DND-41 (cell line): ENCODE data around the gene RAD51B.
"Not testable (repeated sequence)": the region's sequence is repeated elsewhere in the genome, so short reads cannot be mapped to it uniquely, and the experiment has no call there.

ENCODE experiments used
- ATAC-seq: fragments of 200-7000 bp; cut with Tn5 transposase; 3 replicates; pipeline ENCODE4 v1.9.1; 2021; ENCODE audit warnings: low read depth; ENCODE audit not compliant: insufficient read depth
- DNase-seq: peaks from one replicate; pipeline ENCODE4 v3.0.0-alpha.2; 2020
- H2AFZ ChIP-seq: 2 replicates; pipeline ENCODE4 v1.6.0; 2012; ENCODE audit warnings: low read depth, low read length
- H3K27ac ChIP-seq: 2 replicates; pipeline ENCODE4 v1.5.1; 2012; ENCODE audit warnings: low read length, inconsistent platforms
- H3K27me3 ChIP-seq: fragments of 200-600 bp; sonication (generic); 2 replicates; pipeline ENCODE4 v1.6.0; 2012; ENCODE audit warnings: low read length, mild to moderate bottlenecking, inconsistent platforms; ENCODE audit not compliant: insufficient read depth, poor library complexity
- H3K36me3 ChIP-seq: 2 replicates; pipeline ENCODE4 v1.5.1; 2012; ENCODE audit warnings: low read length, inconsistent platforms; ENCODE audit not compliant: insufficient read depth
- H3K4me1 ChIP-seq: 2 replicates; pipeline ENCODE4 v1.5.1; 2012; ENCODE audit warnings: mild to moderate bottlenecking, low read length; ENCODE audit not compliant: insufficient read depth
- H3K4me2 ChIP-seq: 2 replicates; pipeline ENCODE4 v1.6.0; 2012; ENCODE audit warnings: mild to moderate bottlenecking, moderate library complexity, low read length, inconsistent platforms; ENCODE audit not compliant: insufficient read depth
- H3K4me3 ChIP-seq, 2 experiments: fragments of 200-600 bp in 1 of 2; shearing (Covaris generic) in 1 of 2; 2 replicates each; pipeline ENCODE4 v1.5.1; 2012 to 2016; ENCODE audit warnings: inconsistent platforms in 2 of 2, low read length in 2 of 2, mild to moderate bottlenecking in 2 of 2, low read depth in 1 of 2, moderate library complexity in 1 of 2
- H3K79me2 ChIP-seq: 2 replicates; pipeline ENCODE4 v1.6.0; 2012; ENCODE audit warnings: low read length, inconsistent platforms; ENCODE audit not compliant: insufficient read depth
- H3K9ac ChIP-seq: 2 replicates; pipeline ENCODE4 v1.6.0; 2012; ENCODE audit warnings: low read depth, mild to moderate bottlenecking, inconsistent platforms, low read length, moderate library complexity
- H3K9me3 ChIP-seq: 2 replicates; pipeline ENCODE4 v1.5.1; 2012; ENCODE audit warnings: low read length, moderate library complexity, mild to moderate bottlenecking, inconsistent platforms; ENCODE audit not compliant: insufficient read depth, severe bottlenecking
- H4K20me1 ChIP-seq: 2 replicates; pipeline ENCODE4 v1.6.0; 2012; ENCODE audit warnings: low read length; ENCODE audit not compliant: insufficient read depth
- CTCF ChIP-seq: IDR thresholded peaks from 2 replicates; pipeline ENCODE4 v1.5.1; 2012; ENCODE audit warnings: borderline replicate concordance, low read length, moderate library complexity, mild to moderate bottlenecking; ENCODE audit not compliant: poor library complexity, severe bottlenecking; ENCODE audit errors: extremely low read depth
- EZH2 ChIP-seq: IDR thresholded peaks from 3 replicates; pipeline ENCODE4 v1.6.1; 2012; ENCODE audit warnings: borderline replicate concordance, low read depth, mild to moderate bottlenecking, moderate library complexity, low read length, inconsistent platforms; ENCODE audit not compliant: severe bottlenecking

The RAD51B gene

DNA sequence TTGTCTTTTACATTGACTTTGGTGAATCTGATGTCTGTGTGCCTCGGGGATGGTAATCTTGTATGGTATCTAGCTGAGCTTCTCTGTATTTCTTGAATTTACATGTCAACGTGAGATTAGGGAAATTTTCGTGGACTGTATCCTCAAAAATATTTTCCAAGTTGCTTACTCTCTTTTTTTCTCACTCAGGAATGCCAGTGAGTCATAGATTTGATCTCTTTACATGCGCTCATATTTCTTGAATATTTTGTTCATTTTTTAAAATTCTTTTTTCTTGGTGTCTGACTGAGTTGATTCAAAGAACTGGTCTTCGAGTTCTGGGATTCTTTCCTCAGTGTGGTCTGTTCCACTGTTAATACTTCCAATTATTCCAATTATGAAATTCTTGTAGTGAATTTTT lies 207.7 kb downstream of the RAD51B start:
- Histone ChIP-seq H2AFZ (no peak overlapping the region), H3K27ac (no peak overlapping the region), H3K4me2 (no peak overlapping the region), H3K9me3 (peaks cover 14% of the 10 kb centered on the region), H3K36me3 (no peaks in the 10 kb centered on the region), H4K20me1 (no peaks in the 10 kb centered on the region), H3K4me3 (no peak overlapping the region), H3K27me3 (no peaks in the 10 kb centered on the region), H3K9ac (no peak overlapping the region), H3K79me2 (no peaks in the 10 kb centered on the region), H3K4me1 (no peaks in the 10 kb centered on the region)
- ATAC-seq, result no peak
- no peak for TF ChIP-seq EZH2
- no peak for TF ChIP-seq CTCF
- no peak for DNase-seq

- no peak overlapping the region for H3K27ac ChIP-seq
- DNase-seq (no peak), ATAC-seq (no peak)
- no peaks in the 10 kb centered on the region for H4K20me1 ChIP-seq
- H3K9ac ChIP-seq, result no peak overlapping the region
- H3K36me3 ChIP-seq, result no peaks in the 10 kb centered on the region
- peaks cover 14% of the 10 kb centered on the region for H3K9me3 ChIP-seq
- H3K27me3 ChIP-seq, result no peaks in the 10 kb centered on the region
- no peak overlapping the region for H3K4me2 ChIP-seq
- no peak overlapping the region for H3K4me3 ChIP-seq
- H3K79me2 ChIP-seq, result no peaks in the 10 kb centered on the region
- TF ChIP-seq EZH2 (no peak), CTCF (no peak)
- H3K4me1 ChIP-seq, result no peaks in the 10 kb centered on the region
- no peak overlapping the region for H2AFZ ChIP-seq
Measured at GRCh38 chr14:68028075-68028474, 208.5 kb downstream of the RAD51B start.

DNA sequence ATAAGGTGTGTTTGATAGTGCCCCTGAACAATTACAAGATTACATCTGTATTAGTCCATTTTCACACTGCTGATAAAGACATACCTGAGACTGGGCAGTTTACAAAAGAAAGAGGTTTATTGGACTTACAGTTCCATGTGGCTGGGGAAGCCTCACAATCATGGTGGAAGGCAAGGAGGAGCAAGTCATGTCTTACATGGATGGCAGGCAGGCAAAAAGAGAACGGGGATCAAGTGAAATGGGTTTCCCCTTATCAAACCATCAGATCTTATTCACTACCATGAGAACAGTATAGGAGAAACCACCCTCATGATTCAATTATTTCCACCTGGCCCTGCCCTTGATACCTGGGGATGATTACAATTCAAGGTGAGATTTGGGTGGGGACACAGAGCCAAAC lies 211.4 kb downstream of the RAD51B start:
- H3K9ac ChIP-seq, result not testable (repeated sequence)

GRCh38 chr14:68032154-68032553 lies 212.6 kb downstream of the RAD51B start:
- H3K4me1 ChIP-seq, result no peaks in the 10 kb centered on the region
- no peak overlapping the region for H3K4me2 ChIP-seq
- H3K27ac ChIP-seq, result no peak overlapping the region
- no peak overlapping the region for H3K4me3 ChIP-seq
- no peak overlapping the region for H2AFZ ChIP-seq
- TF ChIP-seq CTCF, result no peak
- TF ChIP-seq EZH2, result no peak
- no peaks in the 10 kb centered on the region for H3K79me2 ChIP-seq
- peaks cover 14% of the 10 kb centered on the region for H3K9me3 ChIP-seq
- H3K9ac ChIP-seq, result no peak overlapping the region
- no peak for ATAC-seq
- H3K36me3 ChIP-seq, result no peaks in the 10 kb centered on the region
- H3K27me3 ChIP-seq, result no peaks in the 10 kb centered on the region
- no peak for DNase-seq
- no peaks in the 10 kb centered on the region for H4K20me1 ChIP-seq

More for the DNA sequence above, 211.4 kb downstream of the RAD51B start:
- H3K79me2 ChIP-seq, H4K20me1 ChIP-seq, H3K4me1 ChIP-seq, H3K4me3 ChIP-seq, H3K4me2 ChIP-seq, DNase-seq, ATAC-seq, H3K27ac ChIP-seq, H2AFZ ChIP-seq, H3K36me3 ChIP-seq, H3K27me3 ChIP-seq: not testable (repeated sequence)
- peaks cover 14% of the 10 kb centered on the region for H3K9me3 ChIP-seq
